HepG2 (cell line): ENCODE data around the gene MCF2L. TPM values are rescaled to one million over a fixed set of nuclear protein-coding genes. Genes with fewer than 3 reads are reported as not detected.

Source experiments
- ATAC-seq: fragments of 200-7000 bp; cut with Tn5 transposase; 3 replicates; pipeline ENCODE4 v1.9.1; 2020; ENCODE audit warnings: mild to moderate bottlenecking, moderate library complexity
- BruUV-seq: library from RNA; stranded (reverse); fragments of 400-500 nt; replicated peaks from 2 replicates; lab custom pipeline; 2021; lab: Mats Ljungman, UMichigan
- CTCF ChIA-PET: fragments of 300-600 bp; formaldehyde crosslinking; extraction: SDS; loops from one replicate; lab custom pipeline; 2021; ENCODE audit warnings: low total read pairs, inconsistent platforms, low intra/inter-chr PET ratio; lab: Yijun Ruan, JAX
- POLR2A ChIA-PET: fragments of 350-600 bp; sonication (Branson Sonifier 250); formaldehyde crosslinking; loops from one replicate; lab custom pipeline; 2020; ENCODE audit warnings: antibody characterized with exemption, inconsistent platforms; lab: Yijun Ruan, JAX
- DNase-seq: peaks from one replicate; pipeline ENCODE4 v3.0.0-alpha.2; 2015; ENCODE audit warnings: low spot score
- FAIRE-seq: peaks from 3 replicates; lab custom pipeline; 2011; peaks lifted over from hg19 to GRCh38; lab: Jason Lieb, UNC
- H2AFZ ChIP-seq: one replicate; pipeline ENCODE4 v1.6.1; 2011; ENCODE audit warnings: low read length, inconsistent platforms
- H3K27ac ChIP-seq: fragments of 300-600 bp; 3 replicates; pipeline ENCODE4 v1.8.0; 2011; ENCODE audit warnings: mixed run types, mild to moderate bottlenecking, mixed read lengths, low read length, inconsistent platforms; ENCODE audit not compliant: insufficient read depth; ENCODE audit errors: extremely low read length
- H3K27me3 ChIP-seq, 2 experiments: fragments of 200-600 bp in 1 of 2; 2 replicates in 1 of 2; 3 replicates in 1 of 2; pipeline versions ENCODE4 v1.6.0 to v1.8.0; 2011; ENCODE audit warnings: low read length in 2 of 2, mild to moderate bottlenecking in 2 of 2, moderate library complexity in 2 of 2, inconsistent platforms in 1 of 2; ENCODE audit not compliant: insufficient read depth in 2 of 2, control insufficient read depth in 1 of 2
- H3K36me3 ChIP-seq, 2 experiments: fragments of 200-600 bp in 1 of 2; replicated peaks in 1 of 2; 2 replicates in 1 of 2; 3 replicates in 1 of 2; pipeline versions ENCODE4 v1.5.1 to v1.8.0; 2011; ENCODE audit warnings: low read length in 2 of 2, inconsistent platforms in 1 of 2; ENCODE audit not compliant: insufficient read depth in 2 of 2, control insufficient read depth in 1 of 2
- H3K4me1 ChIP-seq: 2 replicates; pipeline ENCODE4 v1.5.1; 2012; ENCODE audit warnings: low read length, inconsistent platforms; ENCODE audit not compliant: insufficient read depth
- H3K4me2 ChIP-seq: 2 replicates; pipeline ENCODE4 v1.6.0; 2011; ENCODE audit warnings: low read depth, low read length, inconsistent platforms
- H3K4me3 ChIP-seq, 3 experiments: fragments of 200-600 bp in 1 of 3; sonication (generic), shearing (Covaris generic) in 1 of 3; replicated peaks in 1 of 3; 2 replicates each; pipeline ENCODE4 v1.5.1; 2011 to 2016; ENCODE audit warnings: low read length in 3 of 3, inconsistent platforms in 2 of 3, low read depth in 2 of 3, mild to moderate bottlenecking in 2 of 3, control low read depth in 1 of 3, mixed read lengths in 1 of 3; ENCODE audit not compliant: insufficient read depth in 1 of 3
- H3K79me2 ChIP-seq: one replicate; pipeline ENCODE4 v1.6.1; 2011; ENCODE audit warnings: low read length, inconsistent platforms; ENCODE audit not compliant: insufficient read depth
- H3K9ac ChIP-seq: 2 replicates; pipeline ENCODE4 v1.6.0; 2011; ENCODE audit warnings: mild to moderate bottlenecking, low read depth, low read length, inconsistent platforms; ENCODE audit not compliant: insufficient read depth
- H3K9me3 ChIP-seq: 2 replicates; pipeline ENCODE4 v1.5.1; 2012; ENCODE audit warnings: mild to moderate bottlenecking, low read length
- H4K20me1 ChIP-seq: 2 replicates; pipeline ENCODE4 v1.6.0; 2011; ENCODE audit warnings: inconsistent platforms, mild to moderate bottlenecking, low read length, moderate library complexity; ENCODE audit not compliant: insufficient read depth
- CENPX ChIP-seq: sonication (generic); formaldehyde crosslinking; IDR thresholded peaks from 2 replicates; pipeline ENCODE4 v1.9.0; 2021; ENCODE audit warnings: mild to moderate bottlenecking, missing genetic modification reagents, moderate library complexity
- NFE2 ChIP-seq: sonication (generic); formaldehyde crosslinking; IDR thresholded peaks from 2 replicates; pipeline ENCODE4 v1.4.0; 2020; ENCODE audit warnings: missing genetic modification reagents
- RBFOX2 ChIP-seq: fragments of 200-400 bp; formaldehyde crosslinking; IDR thresholded peaks from 2 replicates; pipeline ENCODE4 v1.6.1; 2017; ENCODE audit warnings: low read depth, mild to moderate bottlenecking, low read length
- ZFP90 ChIP-seq: sonication (generic); formaldehyde crosslinking; IDR thresholded peaks from 2 replicates; pipeline ENCODE4 v1.8.0; 2022; ENCODE audit warnings: missing genetic modification reagents, mild to moderate bottlenecking, inconsistent platforms, borderline replicate concordance
- WGBS: methylation state at CpG from one replicate; pipeline ENCODE4 v1.1.6; 2017; ENCODE audit warnings: low lambda C conversion rate; 5-methylcytosine and 5-hydroxymethylcytosine counted together
- in situ Hi-C: cut with HindIII; loops from 2 replicates; pipeline ENCODE4 v1.10.0; 2017; ENCODE audit warnings: low pct_unique_long_range_greater_than_20kb; ENCODE audit not compliant: extremely low pct_ligation_motif_present
- intact Hi-C: fragments of 100-400 bp; cut with micrococcal nuclease; formaldehyde crosslinking; loops from one replicate; pipeline ENCODE4 v1.10.0; 2022; ENCODE audit not compliant: unreplicated experiment
- polyA plus RNA-seq, 8 experiments: library from polyadenylated mRNA; depleted of rRNA in 3 of 8; stranded (reverse) in 7 of 8; unstranded in 1 of 8; fragments of >200 nt; fragmentation: Illumina TruSeq in 4 of 8; extraction: Trizol in 4 of 8; gene quantifications; 2 replicates each; pipeline versions ENCODE4 v1.2.1 to v1.2.3, GENCODE V29; 2011 to 2016; ENCODE audit warnings: low read depth in 4 of 8, missing spikeins in 1 of 8, mixed read lengths in 1 of 8; ENCODE audit not compliant: insufficient read depth in 1 of 8
- total RNA-seq, 5 experiments: library from RNA; depleted of rRNA; stranded (reverse); fragments of >200 nt; fragmentation: Illumina TruSeq; extraction: Trizol; gene quantifications; 2 replicates each; pipeline ENCODE4 v1.2.3, GENCODE V29; 2016; ENCODE audit warnings: low read depth in 1 of 5
- TF ChIP-seq, protein P1 (sequence below): sonication (generic); formaldehyde crosslinking; IDR thresholded peaks from 2 replicates; pipeline ENCODE4 v1.4.0; 2020; ENCODE audit warnings: mild to moderate bottlenecking, missing genetic modification reagents

MCF2L gene
- total and polyA plus RNA-seq, 2 of the 13 experiments (the other 11 are each of a cell fraction or from before 2014, with no cell fraction given), result 19.4 to 28.4 TPM

- ChIA-PET POLR2A (no interaction called here), CTCF (no interaction called here)
- no peak overlapping the region for H3K4me3 ChIP-seq
- intact Hi-C loops (no loop called here), in situ Hi-C loops (no loop called here)
- TF ChIP-seq NFE2 (CRISPR knock-in tag), result no peak
- peak; percentile 57; the same call in 1 of the 2 replicates for TF ChIP-seq RBFOX2
- TF ChIP-seq ZFP90 (CRISPR knock-in tag), result no peak
- no peak for TF ChIP-seq CENPX (CRISPR knock-in tag)
- TF ChIP-seq, protein P1, sequence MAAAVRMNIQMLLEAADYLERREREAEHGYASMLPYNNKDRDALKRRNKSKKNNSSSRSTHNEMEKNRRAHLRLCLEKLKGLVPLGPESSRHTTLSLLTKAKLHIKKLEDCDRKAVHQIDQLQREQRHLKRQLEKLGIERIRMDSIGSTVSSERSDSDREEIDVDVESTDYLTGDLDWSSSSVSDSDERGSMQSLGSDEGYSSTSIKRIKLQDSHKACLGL (CRISPR knock-in tag), result no peak
- H3K4me1 ChIP-seq, result peaks cover 33% of the 10 kb centered on the region
- no peaks in the 10 kb centered on the region for H3K9me3 ChIP-seq
- no peak overlapping the region for H3K27ac ChIP-seq
- no TSS peak for BruUV-seq
- DNase-seq (no peak), ATAC-seq (no peak), FAIRE-seq (no peak)
- no peak overlapping the region for H2AFZ ChIP-seq
- no peaks in the 10 kb centered on the region for H4K20me1 ChIP-seq
- H3K4me2 ChIP-seq, result no peak overlapping the region
- H3K9ac ChIP-seq, result no peak overlapping the region
- H3K27me3 ChIP-seq, result no peaks in the 10 kb centered on the region
- no peaks in the 10 kb centered on the region; a peak in 1 of 5 replicates for H3K36me3 ChIP-seq
- peaks cover 8% of the 10 kb centered on the region for H3K79me2 ChIP-seq
- WGBS, result 97% methylated on average over 61 of the region's 73 CpGs
Measured at GRCh38 chr13:113109151-113110047, 140.4 kb downstream of the MCF2L start.
